K562 (cell line): ENCODE measurements around the gene SPATS2. TPM values are rescaled to one million over a fixed set of nuclear protein-coding genes. Genes with fewer than 3 reads are reported as not detected.
A peak's percentile ranks its signal among the peaks of the same experiment; 100 is the strongest.

Source experiments
- ATAC-seq: fragments of 200-7000 bp; cut with Tn5 transposase; 3 replicates; pipeline ENCODE4 v1.9.1; 2020; ENCODE audit warnings: moderate library complexity
- BruUV-seq: library from RNA; stranded (reverse); fragments of 400-500 nt; replicated peaks from 2 replicates; lab custom pipeline; 2021; lab: Mats Ljungman, UMichigan
- CTCF ChIA-PET: fragments of 300-600 bp; formaldehyde crosslinking; extraction: SDS; loops from one replicate; lab custom pipeline; 2021; ENCODE audit warnings: low intra/inter-chr PET ratio; lab: Yijun Ruan, JAX
- POLR2A ChIA-PET: fragments of 300-600, 350-650 bp; sonication (Branson Sonifier 250); formaldehyde crosslinking; extraction: SDS; loops from one replicate; lab custom pipeline; 2021; ENCODE audit warnings: antibody characterized with exemption, inconsistent platforms; lab: Yijun Ruan, JAX
- DNase-seq, 4 experiments: peaks; one replicate each; pipeline versions ENCODE4 v3.0.0 to v3.0.0-alpha.2; 2011 to 2018; ENCODE audit warnings: low spot score in 3 of 4, mixed read lengths in 3 of 4; ENCODE audit errors: extremely low read depth in 1 of 4
- FAIRE-seq: peaks from 2 replicates; lab custom pipeline; 2011; peaks lifted over from hg19 to GRCh38; lab: Jason Lieb, UNC
- H2AFZ ChIP-seq: 2 replicates; pipeline ENCODE4 v1.6.0; 2011; ENCODE audit warnings: low read depth, low read length, control low read depth, inconsistent platforms
- H3K27ac ChIP-seq: fragments of 200-600 bp; 3 replicates; pipeline ENCODE4 v1.8.0; 2011; ENCODE audit warnings: low read depth, mild to moderate bottlenecking, control low read depth, inconsistent platforms, low read length, moderate library complexity, mixed read lengths; ENCODE audit errors: extremely low read depth
- H3K27me3 ChIP-seq, 2 experiments: fragments of 300-600 bp in 1 of 2; 2 replicates in 1 of 2; 3 replicates in 1 of 2; pipeline versions ENCODE4 v1.6.0 to v1.8.0; 2011; ENCODE audit warnings: inconsistent platforms in 2 of 2, low read length in 2 of 2, mild to moderate bottlenecking in 1 of 2, mixed read lengths in 1 of 2, moderate library complexity in 1 of 2; ENCODE audit not compliant: control insufficient read depth in 2 of 2, insufficient read depth in 2 of 2
- H3K36me3 ChIP-seq: fragments of 300-600 bp; 3 replicates; pipeline ENCODE4 v1.8.0; 2011; ENCODE audit warnings: mild to moderate bottlenecking, low read length, inconsistent platforms; ENCODE audit not compliant: control insufficient read depth, insufficient read depth
- H3K4me1 ChIP-seq, 2 experiments: fragments of 200-600 bp in 1 of 2; replicated peaks in 1 of 2; 2 replicates in 1 of 2; 3 replicates in 1 of 2; pipeline versions ENCODE4 v1.5.1 to v1.8.0; 2011; ENCODE audit warnings: inconsistent platforms in 2 of 2, low read length in 2 of 2, mild to moderate bottlenecking in 1 of 2, mixed read lengths in 1 of 2, moderate library complexity in 1 of 2; ENCODE audit not compliant: control insufficient read depth in 2 of 2, insufficient read depth in 2 of 2
- H3K4me2 ChIP-seq: 2 replicates; pipeline ENCODE4 v1.6.1; 2011; ENCODE audit warnings: low read length, control low read depth, inconsistent platforms, mixed read lengths; ENCODE audit not compliant: insufficient read depth
- H3K4me3 ChIP-seq: fragments of 200-600 bp; sonication (generic), shearing (Covaris generic); 2 replicates; pipeline ENCODE4 v1.5.1; 2016; ENCODE audit warnings: control low read depth, inconsistent platforms
- H3K79me2 ChIP-seq: fragments of 200-600 bp; 3 replicates; pipeline ENCODE4 v1.8.0; 2011; ENCODE audit warnings: low read length, inconsistent platforms; ENCODE audit not compliant: control insufficient read depth, insufficient read depth
- H3K9ac ChIP-seq, 2 experiments: 2 replicates each; pipeline versions ENCODE4 v1.6.0 to v1.6.1; 2011; ENCODE audit warnings: low read depth in 2 of 2, low read length in 2 of 2, control low read depth in 1 of 2, inconsistent platforms in 1 of 2, mild to moderate bottlenecking in 1 of 2, mixed read lengths in 1 of 2; ENCODE audit not compliant: insufficient read depth in 1 of 2
- H3K9me1 ChIP-seq: one replicate; pipeline ENCODE4 v1.6.0; 2011; ENCODE audit warnings: inconsistent platforms, mild to moderate bottlenecking, low read length, moderate library complexity; ENCODE audit not compliant: control insufficient read depth, insufficient read depth
- H3K9me3 ChIP-seq: replicated peaks from 2 replicates; pipeline ENCODE4 v1.5.1; 2011; ENCODE audit warnings: low read depth, low read length, inconsistent platforms; ENCODE audit not compliant: control insufficient read depth, insufficient read depth
- H4K20me1 ChIP-seq: replicated peaks from 2 replicates; pipeline ENCODE4 v1.6.1; 2011; ENCODE audit warnings: low read length, inconsistent platforms, mixed read lengths; ENCODE audit not compliant: control insufficient read depth, insufficient read depth
- ASH1L ChIP-seq: fragments of 450-650 bp; IDR thresholded peaks from 2 replicates; pipeline ENCODE4 v1.6.1; 2018; ENCODE audit warnings: borderline replicate concordance, mild to moderate bottlenecking, low read depth; ENCODE audit not compliant: partially characterized antibody
- CC2D1A ChIP-seq: fragments of 450-650 bp; IDR thresholded peaks from 2 replicates; pipeline ENCODE4 v1.6.1; 2017; ENCODE audit warnings: mild to moderate bottlenecking
- HINFP ChIP-seq: fragments of 450-650 bp; conservative IDR thresholded peaks from 2 replicates; pipeline ENCODE4 v1.6.1; 2016; ENCODE audit warnings: missing genetic modification characterization, low read depth, mild to moderate bottlenecking, control low read depth, missing compliant biosample characterization
- IRF2 ChIP-seq: sonication (generic); formaldehyde crosslinking; IDR thresholded peaks from 2 replicates; pipeline ENCODE4 v1.8.1; 2022; ENCODE audit warnings: mild to moderate bottlenecking, missing genetic modification reagents
- RBM34 ChIP-seq: fragments of 200-400 bp; formaldehyde crosslinking; IDR thresholded peaks from 2 replicates; pipeline ENCODE4 v1.6.1; 2018; ENCODE audit warnings: low read length, borderline replicate concordance; ENCODE audit not compliant: insufficient read depth
- SMC3 ChIP-seq: conservative IDR thresholded peaks from 2 replicates; pipeline ENCODE4 v1.6.1; 2011; ENCODE audit warnings: low read depth, low read length, improper control_type of control experiment; ENCODE audit not compliant: insufficient read depth
- SREBF1 ChIP-seq: fragments of 150-350 bp; IDR thresholded peaks from 2 replicates; pipeline ENCODE4 v1.6.1; 2014; ENCODE audit warnings: antibody characterized with exemption, low read depth, low read length, borderline replicate concordance
- SREBF2 ChIP-seq: sonication (generic); formaldehyde crosslinking; IDR thresholded peaks from 2 replicates; pipeline ENCODE4 v1.4.0; 2020; ENCODE audit warnings: mild to moderate bottlenecking, missing genetic modification reagents
- ZNF197 ChIP-seq: fragments of 200-800 bp; sonication (Bioruptor generic); IDR thresholded peaks from 2 replicates; pipeline ENCODE4 v1.6.1; 2016; ENCODE audit warnings: low read depth, missing genetic modification characterization, missing compliant biosample characterization
- ZNF699 ChIP-seq: fragments of 250-450 bp; sonication (Bioruptor Pico); IDR thresholded peaks from 2 replicates; pipeline ENCODE4 v1.8.0; 2021; ENCODE audit warnings: mild to moderate bottlenecking, moderate library complexity; ENCODE audit not compliant: insufficient replicate concordance
- WGBS: fragments of 100-300 bp; shearing (Covaris generic); methylation state at CpG from one replicate; pipeline ENCODE4 v1.1.6; 2016; ENCODE audit warnings: low coverage, mixed read lengths; ENCODE audit not compliant: insufficient coverage; ENCODE audit errors: missing lambda C conversion rate; 5-methylcytosine and 5-hydroxymethylcytosine counted together
- in situ Hi-C: fragments of 300-500 bp; cut with MboI; formaldehyde crosslinking; loops from 4 replicates; pipeline ENCODE4 v1.15.0; 2018; ENCODE audit warnings: inconsistent platforms, mixed read lengths
- intact Hi-C: fragments of 100-400 bp; cut with micrococcal nuclease; formaldehyde crosslinking; loops from 2 replicates; pipeline ENCODE4 v1.14.2; 2022
- polyA plus RNA-seq, 8 experiments: library from polyadenylated mRNA; depleted of rRNA in 4 of 8; stranded (reverse) in 5 of 8; unstranded in 3 of 8; fragments of >200 nt; fragmentation: Nextera tagmentation in 2 of 8; fragmentation: Illumina TruSeq in 1 of 8; extraction: Ambion mirVana in 2 of 8; extraction: Trizol in 1 of 8; gene quantifications; 2 replicates each; pipeline versions ENCODE4 v1.2.1 to v1.2.3, GENCODE V29; 2011 to 2014; ENCODE audit warnings: inconsistent platforms in 1 of 8, missing spikeins in 1 of 8
- total RNA-seq, 7 experiments: library from RNA; depleted of rRNA in 6 of 7; stranded (reverse); fragments of >200 nt in 6 of 7; fragmentation: Illumina TruSeq in 2 of 7; extraction: Trizol in 2 of 7; gene quantifications; 2 replicates each; pipeline versions ENCODE4 v1.2.1 to v1.2.3, GENCODE V29; 2011 to 2021; ENCODE audit warnings: low replicate concordance in 1 of 7

Gene SPATS2
- total and polyA plus RNA-seq, 9 of the 15 experiments (the other 6 are each of a cell fraction or from before 2014, with no cell fraction given): 5.4 to 48.2 (median 17.5) TPM

GRCh38 chr12:49552899-49553298 lies 185.6 kb downstream of the SPATS2 start:
- ATAC-seq (no peak), DNase-seq (no peak), FAIRE-seq (no peak)
- Histone ChIP-seq H3K27me3 (peaks cover 11 to 51% of the 10 kb centered on the region in 2 experiments; a peak in 4 of 5 replicates), H3K4me3 (no peak overlapping the region), H3K27ac (no peak overlapping the region), H3K9me3 (no peaks in the 10 kb centered on the region), H4K20me1 (0 out of 2 replicates have a peak, but pooled peaks cover 3% of the 10 kb centered on the region), H3K9me1 (no peaks in the 10 kb centered on the region), H3K4me2 (no peak overlapping the region), H3K36me3 (peaks cover 13% of the 10 kb centered on the region; the same call in 1 of the 3 replicates), H3K9ac (no peak overlapping the region), H3K4me1 (peaks cover 0 to 31% of the 10 kb centered on the region in 2 experiments; a peak in 3 of 5 replicates), H2AFZ (no peak overlapping the region), H3K79me2 (no peaks in the 10 kb centered on the region)
- POLR2A ChIA-PET: interaction anchor here (0.6 to 1.7 kb wide), 8 partner anchors 9 to 1686 kb away, joined by 3 to 6 read pairs (median 3); partner anchors contain the start of gene DAZAP2
- in situ Hi-C loops: no loop called here
- BruUV-seq: no TSS peak
- intact Hi-C loops: loop anchor here (1.0 kb wide), 1 partner anchor 70 kb away; the partner anchor contains the start of gene PRPF40B
- 19% methylated on average over 8 of the region's 8 CpGs for WGBS
- CTCF ChIA-PET: interaction anchor here (0.7 to 2.6 kb wide), 6 partner anchors 15 to 286 kb away, joined by 3 to 20 read pairs (median 4); partner anchors contain the start of gene MCRS1
- no peak for TF ChIP-seq ZNF197
- TF ChIP-seq IRF2: 0 out of 2 replicates have a peak, but pooled peaks have one; percentile 27
- no peak for TF ChIP-seq CC2D1A

- no TSS peak for BruUV-seq
- POLR2A ChIA-PET: interaction anchor here (0.6 to 1.9 kb wide), 12 partner anchors 8 to 1685 kb away, joined by 3 to 12 read pairs (median 3); partner anchors contain the start of gene DAZAP2
- no peak overlapping the region for H3K9ac ChIP-seq
- in situ Hi-C loops: no loop called here
- H3K9me1 ChIP-seq: no peaks in the 10 kb centered on the region
- H3K27ac ChIP-seq: no peak overlapping the region
- ATAC-seq (peak; percentile 77), DNase-seq (peak; percentile 50 to 68 (median 56)), FAIRE-seq (peak; percentile 74)
- no peaks in the 10 kb centered on the region for H3K9me3 ChIP-seq
- no peak overlapping the region for H3K4me3 ChIP-seq
- peaks cover 0 to 29% of the 10 kb centered on the region in 2 experiments; a peak in 3 of 5 replicates for H3K4me1 ChIP-seq
- CTCF ChIA-PET: interaction anchor here (0.7 to 2.6 kb wide), 7 partner anchors 14 to 286 kb away, joined by 3 to 20 read pairs (median 4); partner anchors contain the start of gene MCRS1
- no peaks in the 10 kb centered on the region for H3K79me2 ChIP-seq
- intact Hi-C loops: loop anchor here (1.0 kb wide), 1 partner anchor 70 kb away; the partner anchor contains the start of gene PRPF40B
- H2AFZ ChIP-seq: no peak overlapping the region
- H3K4me2 ChIP-seq: no peak overlapping the region
- peaks cover 6 to 44% of the 10 kb centered on the region in 2 experiments; a peak in 4 of 5 replicates for H3K27me3 ChIP-seq
- 0 out of 2 replicates have a peak, but pooled peaks cover 3% of the 10 kb centered on the region for H4K20me1 ChIP-seq
- peaks cover 17% of the 10 kb centered on the region; the same call in 1 of the 3 replicates for H3K36me3 ChIP-seq
- 43% methylated on average over 2 of the region's 2 CpGs for WGBS
- no peak for TF ChIP-seq HINFP (tag)
- TF ChIP-seq SMC3: 0 out of 2 replicates have a peak, but pooled peaks have one; percentile 28
- no peak for TF ChIP-seq SREBF1
- TF ChIP-seq SREBF2 (CRISPR knock-in tag): no peak
- TF ChIP-seq RBM34: no peak
- no peak for TF ChIP-seq ASH1L
- no peak for TF ChIP-seq ZNF699
Measured at GRCh38 chr12:49553512-49554088, 186.3 kb downstream of the SPATS2 start.
